Endothelial cell of hepatic sinusoid (primary cell): Measurements from ENCODE around the gene JMJD6.

Experiments
- in situ Hi-C: cut with HindIII; loops from 2 replicates; pipeline ENCODE4 v1.10.0; 2017; ENCODE audit warnings: low sequenced_read_pairs

JMJD6 gene

DNA sequence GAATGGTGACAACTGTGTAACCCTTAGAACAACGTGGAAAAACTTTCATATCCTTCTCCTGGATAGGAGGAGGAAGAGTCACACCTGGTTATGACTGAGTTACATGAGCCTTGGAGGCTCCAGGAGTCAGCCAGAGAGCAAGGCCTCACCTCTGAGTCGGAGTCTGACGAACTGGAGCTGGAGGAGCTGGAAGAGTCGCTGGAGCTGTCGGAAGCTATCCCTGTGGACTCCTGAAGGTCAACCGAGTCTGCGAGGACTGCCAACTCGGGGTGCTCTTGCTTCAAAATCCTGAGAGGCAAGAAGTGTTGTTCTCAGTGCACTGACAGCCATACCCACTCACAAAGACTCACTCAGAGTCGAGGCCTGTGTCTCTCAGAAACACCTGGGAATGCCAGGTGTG, 6.2 kb downstream of the JMJD6 start:
- in situ Hi-C loops, result no loop called here

GRCh38 chr17:76718516-76718915, 7.9 kb downstream of the JMJD6 start:
- in situ Hi-C loops, result loop anchor here (10.0 kb wide), 2 partner anchors 74 to 144 kb away; partner anchors contain the start of gene ST6GALNAC1

DNA sequence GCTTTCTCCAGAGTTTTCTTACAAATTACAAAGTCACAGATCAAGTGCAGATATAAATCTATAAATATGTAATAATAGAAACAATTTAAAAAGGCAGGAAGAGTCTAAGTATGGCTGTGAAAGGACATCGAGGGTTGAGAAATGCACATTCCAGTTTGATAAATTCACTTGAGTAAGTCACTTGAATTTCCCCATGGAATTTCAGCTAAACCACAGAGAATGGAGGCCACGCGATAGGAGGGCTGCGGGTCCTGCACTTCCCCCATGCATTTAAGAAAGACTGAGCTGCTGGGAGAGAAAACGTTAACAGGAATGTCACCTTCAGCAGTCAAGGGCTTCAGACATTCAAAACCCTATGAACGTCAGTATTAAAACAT, 9.6 kb downstream of the JMJD6 start:
- in situ Hi-C loops, result loop anchor here (10.0 kb wide), 2 partner anchors 72 to 142 kb away; partner anchors contain the start of gene ST6GALNAC1

- in situ Hi-C loops, result loop anchor here (10.0 kb wide), 2 partner anchors 71 to 141 kb away; partner anchors contain the start of gene ST6GALNAC1
These were observed 10.1 kb downstream of the JMJD6 start for GRCh38 chr17:76716146-76716838.

- in situ Hi-C loops, result loop anchor here (10.0 kb wide), 2 partner anchors 71 to 141 kb away; partner anchors contain the start of gene ST6GALNAC1
These were observed 10.9 kb downstream of the JMJD6 start for GRCh38 chr17:76715496-76715830.

DNA sequence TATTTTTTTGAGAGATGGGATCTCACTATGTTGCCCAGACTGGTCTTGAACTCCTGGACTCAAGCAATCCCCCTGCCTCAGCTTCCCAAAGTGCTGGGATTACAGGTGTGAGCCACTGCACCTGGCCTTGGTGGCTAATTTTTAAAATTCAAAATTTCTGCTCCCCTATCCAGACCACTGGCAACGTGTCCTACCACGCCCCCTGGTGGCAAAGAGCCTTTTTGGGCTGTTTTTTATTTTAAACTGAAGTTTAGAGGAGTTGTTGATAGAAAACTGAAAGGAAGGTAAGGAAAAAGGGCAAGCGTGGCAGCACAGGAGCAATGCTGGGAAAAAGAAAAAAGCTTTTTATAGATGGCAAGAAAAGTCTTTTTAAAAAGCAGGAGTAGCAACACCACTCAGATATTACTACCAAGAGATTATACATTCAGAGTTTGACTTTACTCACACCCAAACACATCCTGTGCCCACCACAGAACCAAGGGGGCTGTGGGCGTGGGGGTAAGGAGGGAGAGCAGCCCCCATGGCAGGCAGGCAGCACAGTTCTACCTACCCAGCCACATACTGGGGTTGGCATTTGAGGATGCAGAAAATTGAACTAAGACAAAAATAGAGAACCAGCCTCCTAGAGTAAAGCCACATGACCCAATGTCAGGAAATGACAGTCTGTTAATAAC, 11.4 kb downstream of the JMJD6 start:
- in situ Hi-C loops, result loop anchor here (10.0 kb wide), 2 partner anchors 70 to 140 kb away; partner anchors contain the start of gene ST6GALNAC1

DNA sequence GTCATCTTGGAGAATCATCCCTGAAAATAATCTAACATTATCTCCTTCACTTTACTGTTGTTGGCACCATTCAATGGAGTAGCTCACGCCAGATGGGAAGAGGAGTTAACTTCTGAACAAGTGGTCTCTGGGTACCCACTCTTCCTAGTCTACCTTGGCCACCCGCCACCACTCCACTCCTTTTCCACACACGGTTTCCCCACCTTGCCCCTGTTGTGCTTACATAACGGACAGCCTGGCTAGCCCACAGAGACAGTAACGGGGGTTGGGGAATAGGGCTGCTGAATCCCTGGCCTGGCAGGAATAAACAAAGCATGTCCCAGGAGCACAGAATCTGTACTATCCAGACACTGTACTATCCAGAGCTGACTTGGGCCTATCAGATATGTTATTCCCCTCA, 12.1 kb downstream of the JMJD6 start:
- in situ Hi-C loops, result loop anchor here (10.0 kb wide), 2 partner anchors 70 to 140 kb away; partner anchors contain the start of gene ST6GALNAC1

DNA sequence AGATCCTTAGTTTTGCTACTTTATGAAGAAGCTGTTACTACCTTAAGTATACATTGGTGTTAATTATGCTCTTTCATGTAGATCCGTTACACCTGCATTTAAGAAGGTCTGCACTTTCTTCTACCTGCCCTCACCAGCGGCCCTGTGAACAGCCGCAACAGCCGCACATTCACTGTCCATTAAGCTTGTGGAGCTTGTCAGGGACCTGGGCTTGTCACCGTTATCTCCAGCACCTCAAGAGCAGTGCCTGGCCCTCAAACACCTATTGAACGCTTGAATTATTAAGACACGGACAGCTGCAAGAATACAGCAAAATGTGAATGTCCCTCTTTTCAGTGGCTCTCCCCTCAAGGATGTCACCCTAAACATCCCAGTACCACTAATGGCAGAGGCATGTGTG, 12.6 kb downstream of the JMJD6 start:
- in situ Hi-C loops, result loop anchor here (10.0 kb wide), 2 partner anchors 69 to 139 kb away; partner anchors contain the start of gene ST6GALNAC1

DNA sequence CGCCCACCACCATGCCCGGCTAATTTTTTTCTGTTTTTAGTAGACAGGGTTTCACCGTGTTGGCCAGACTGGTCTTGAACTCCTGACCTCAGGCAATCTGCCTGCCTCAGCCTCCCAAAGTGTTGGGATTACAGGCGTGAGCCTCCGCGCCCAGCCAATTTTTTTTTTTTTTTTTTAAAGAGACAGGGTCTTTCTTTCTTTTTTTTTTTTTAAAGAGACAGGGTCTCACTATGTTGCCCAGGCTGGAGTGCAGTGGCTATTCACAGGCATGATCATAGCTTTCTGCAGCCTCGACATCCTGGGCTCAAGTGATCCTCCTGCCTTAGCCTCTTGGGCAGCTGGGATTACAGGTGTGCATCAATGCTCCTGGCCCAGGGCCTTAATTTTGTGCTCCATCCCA, 14.1 kb downstream of the JMJD6 start:
- in situ Hi-C loops, result loop anchor here (10.0 kb wide), 2 partner anchors 68 to 138 kb away; partner anchors contain the start of gene ST6GALNAC1

DNA sequence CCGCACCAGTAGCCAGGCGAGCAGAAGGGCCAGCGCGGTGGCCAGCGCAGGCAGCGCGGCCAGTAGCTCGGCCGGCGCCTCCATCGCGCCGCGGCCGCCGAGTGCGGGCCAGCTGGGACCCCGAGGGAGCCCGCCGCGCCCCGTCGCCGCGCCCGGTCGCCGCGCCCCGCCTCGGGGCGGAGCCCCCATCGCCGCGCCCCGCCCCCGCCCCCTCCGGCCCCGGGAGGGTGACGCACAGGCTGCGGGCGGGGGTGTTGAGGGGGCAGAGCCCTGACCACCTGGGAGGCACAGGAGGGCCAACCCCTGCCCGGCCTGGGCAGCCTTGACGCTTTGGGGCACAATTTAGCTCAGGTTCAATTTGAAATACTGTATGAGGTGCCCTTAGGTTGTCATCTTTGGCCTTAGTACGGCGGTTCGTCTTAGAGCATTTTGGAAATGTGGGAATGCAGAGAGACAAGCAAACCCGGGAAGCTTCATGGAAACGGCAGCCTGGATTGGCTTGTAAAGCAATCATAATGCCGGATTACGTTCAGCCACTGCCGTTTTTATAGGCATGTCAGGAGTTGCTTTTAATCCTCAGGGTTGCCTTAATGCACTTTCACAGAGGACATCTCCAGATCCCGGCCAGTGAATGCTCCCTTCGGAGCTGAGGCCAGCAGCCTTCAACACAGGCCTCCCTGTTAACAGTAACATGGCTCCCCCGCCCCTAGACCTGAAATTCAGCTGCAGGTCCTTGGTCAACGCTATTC, 15.4 kb downstream of the JMJD6 start, which contains the start of gene MXRA7:
Gene MXRA7, minus strand, starts transcription at position 103 of the 749 bp plus-strand sequence. Its CDS starts 19 bp downstream, at position 84.
- in situ Hi-C loops, result loop anchor here (10.0 kb wide), 2 partner anchors 66 to 136 kb away; partner anchors contain the start of gene ST6GALNAC1

DNA sequence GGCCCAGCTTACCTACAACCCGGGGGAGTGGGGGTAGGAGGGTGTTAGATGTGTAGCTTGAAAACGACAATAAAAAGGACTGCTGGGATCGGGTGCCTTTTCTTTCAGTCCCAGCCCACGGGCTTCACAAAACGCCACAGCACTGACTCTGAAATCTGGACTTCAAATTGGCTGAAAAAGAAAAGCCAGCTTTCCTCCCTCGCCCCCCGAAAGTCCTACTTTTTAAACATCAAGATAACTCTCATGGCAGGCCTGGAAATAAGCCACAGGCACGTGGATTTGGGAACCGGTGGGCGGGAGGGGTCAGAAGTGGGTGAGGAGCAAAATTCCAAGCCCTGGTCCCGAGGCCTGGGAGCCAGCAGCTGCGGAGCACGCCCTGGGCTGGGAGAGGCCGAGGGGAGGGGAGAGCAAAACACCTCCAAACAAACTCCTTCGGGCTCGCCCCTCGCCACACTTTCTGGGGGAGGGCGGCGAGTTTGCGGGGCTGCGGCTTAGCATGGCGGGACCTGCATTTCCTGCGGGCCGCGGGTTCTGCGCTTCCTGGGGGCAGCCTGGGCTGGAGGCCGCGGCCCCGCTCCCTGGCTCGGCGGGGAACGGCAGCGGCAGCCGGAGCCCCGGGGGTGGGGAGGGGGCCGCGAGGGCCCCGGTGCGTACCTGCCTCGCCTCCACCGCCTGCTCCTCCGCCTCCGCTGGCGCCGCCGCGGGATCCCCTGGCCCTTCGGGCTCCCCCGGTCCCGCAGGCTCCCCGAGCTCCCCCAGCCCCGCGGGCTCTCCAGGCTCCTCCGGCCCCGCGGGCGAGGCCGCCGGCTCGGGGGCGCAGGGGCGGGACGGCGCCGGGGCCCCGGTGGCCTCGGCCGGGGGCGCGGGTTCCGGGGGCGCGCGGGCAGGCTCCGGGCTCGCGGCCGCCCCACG, 16.2 kb downstream of the JMJD6 start:
- in situ Hi-C loops, result loop anchor here (10.0 kb wide), 2 partner anchors 65 to 135 kb away; partner anchors contain the start of gene ST6GALNAC1

GRCh38 chr17:76709077-76709950, 17.1 kb downstream of the JMJD6 start:
- in situ Hi-C loops, result no loop called here

DNA sequence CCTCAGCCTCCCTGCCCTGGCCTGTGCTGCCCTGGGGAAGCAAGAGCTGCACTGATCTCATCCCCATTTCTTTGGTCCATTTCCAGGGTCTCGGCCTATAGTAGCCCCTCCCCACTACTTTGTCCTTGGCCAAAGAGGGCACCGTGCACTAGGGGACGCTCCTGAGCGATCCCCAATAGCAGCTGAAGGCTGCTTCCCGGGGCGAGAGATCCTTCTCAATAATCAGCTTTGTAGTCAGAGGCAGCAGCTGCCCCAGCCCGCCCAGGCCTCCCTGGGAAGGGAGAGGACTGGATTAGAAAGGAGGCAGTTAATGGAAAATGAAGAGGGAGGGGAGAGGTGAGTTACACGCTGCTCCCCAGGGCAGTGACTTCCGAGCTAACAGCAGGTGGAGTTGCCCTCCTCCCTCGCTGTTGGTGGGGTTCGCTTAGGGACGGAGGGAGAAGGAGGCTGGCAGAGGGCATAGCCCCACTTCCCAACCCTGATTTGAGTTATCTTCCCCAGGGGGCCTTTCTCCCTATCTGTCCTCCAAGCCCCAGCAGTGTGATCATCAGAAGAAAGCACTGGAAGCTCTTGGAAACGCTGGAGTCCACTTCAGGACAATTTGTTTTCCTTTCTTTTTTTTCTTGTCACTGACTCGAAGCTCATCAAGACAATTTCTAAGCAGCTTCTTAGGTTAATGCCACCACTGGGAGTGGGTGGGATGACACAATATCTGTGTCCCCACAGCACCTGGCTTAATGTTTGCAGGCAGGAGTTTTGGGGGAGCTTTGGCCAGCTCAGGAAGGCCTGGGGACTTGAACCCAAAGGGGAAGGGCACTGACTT, 18.2 kb downstream of the JMJD6 start:
- in situ Hi-C loops, result no loop called here

DNA sequence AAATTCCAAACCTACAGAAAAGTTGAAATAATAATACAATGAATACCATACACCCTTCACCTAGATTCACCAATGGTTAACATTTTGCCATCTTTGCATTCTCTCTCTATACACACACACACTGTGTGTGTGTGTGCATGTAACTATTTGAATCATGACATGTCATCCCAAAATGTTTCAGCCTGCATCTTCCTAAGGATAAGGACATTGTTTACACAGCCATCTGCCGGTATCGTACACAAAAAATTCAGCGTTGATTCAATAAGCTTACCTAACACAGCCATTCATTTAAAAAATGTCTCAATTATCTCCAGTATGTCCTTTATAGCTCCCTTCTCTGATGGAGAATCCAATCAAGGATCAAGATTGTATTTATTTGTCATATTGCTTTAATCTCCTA, 19.6 kb downstream of the JMJD6 start:
- in situ Hi-C loops, result no loop called here

GRCh38 chr17:76704805-76705204, 21.6 kb downstream of the JMJD6 start:
- in situ Hi-C loops, result no loop called here

DNA sequence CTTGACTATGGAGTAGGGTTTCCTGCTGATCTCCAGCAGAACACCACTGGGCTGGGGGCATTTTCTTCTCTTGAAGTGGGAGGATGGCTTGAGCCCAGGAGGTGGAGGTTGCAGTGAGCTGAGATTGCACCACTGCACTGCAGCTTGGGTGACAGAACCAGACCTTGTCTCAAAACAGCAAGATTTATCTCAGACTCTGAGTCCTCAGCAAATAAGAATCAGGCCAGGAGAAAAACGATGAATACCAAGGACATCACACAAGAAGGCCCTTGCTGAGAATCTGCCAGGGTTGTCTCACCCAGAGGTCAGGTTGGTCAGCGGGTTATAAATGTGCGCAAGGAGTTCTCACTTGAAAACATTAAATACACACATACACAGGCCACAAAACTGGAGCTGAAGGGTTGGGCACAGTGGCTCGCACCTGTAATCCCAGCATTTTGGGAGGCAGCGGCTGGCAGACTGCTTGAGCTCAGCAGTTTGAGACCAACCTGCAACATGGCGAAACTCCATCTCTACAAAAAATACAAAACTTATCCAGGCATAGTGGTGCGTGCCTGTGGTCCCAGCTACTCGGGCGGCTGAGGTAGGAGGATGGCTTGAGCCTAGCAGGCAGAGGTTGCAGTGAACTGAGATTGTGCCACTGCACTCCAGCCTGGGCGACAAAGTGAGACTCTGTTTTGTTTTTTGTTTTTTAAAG, 23.3 kb downstream of the JMJD6 start:
- in situ Hi-C loops, result no loop called here

DNA sequence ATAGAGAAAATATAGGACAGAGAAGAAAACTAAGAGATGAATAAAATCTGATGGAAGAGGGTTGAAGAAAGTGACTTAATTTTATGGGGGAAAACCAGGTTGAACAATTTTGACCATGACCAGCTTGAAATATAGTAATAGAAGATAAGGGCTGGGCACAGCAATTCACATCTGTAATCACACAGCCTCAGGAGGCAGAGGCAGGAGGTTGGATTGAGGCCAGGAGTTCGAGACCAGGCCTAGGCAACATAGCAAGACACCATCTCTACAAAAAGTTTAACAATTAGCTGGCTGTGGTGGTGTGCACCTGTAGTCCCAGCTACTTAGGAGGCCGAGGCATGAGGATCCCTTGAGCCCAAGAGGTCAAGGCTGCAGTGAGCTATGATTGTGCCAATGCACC, 24.3 kb downstream of the JMJD6 start:
- in situ Hi-C loops, result no loop called here
